ENCODE data around the gene ACSM2B.
"Not testable (repeated sequence)": the region's sequence is repeated elsewhere in the genome, so short reads cannot be mapped to it uniquely, and the experiment has no call there.

Gene ACSM2B, protein sequence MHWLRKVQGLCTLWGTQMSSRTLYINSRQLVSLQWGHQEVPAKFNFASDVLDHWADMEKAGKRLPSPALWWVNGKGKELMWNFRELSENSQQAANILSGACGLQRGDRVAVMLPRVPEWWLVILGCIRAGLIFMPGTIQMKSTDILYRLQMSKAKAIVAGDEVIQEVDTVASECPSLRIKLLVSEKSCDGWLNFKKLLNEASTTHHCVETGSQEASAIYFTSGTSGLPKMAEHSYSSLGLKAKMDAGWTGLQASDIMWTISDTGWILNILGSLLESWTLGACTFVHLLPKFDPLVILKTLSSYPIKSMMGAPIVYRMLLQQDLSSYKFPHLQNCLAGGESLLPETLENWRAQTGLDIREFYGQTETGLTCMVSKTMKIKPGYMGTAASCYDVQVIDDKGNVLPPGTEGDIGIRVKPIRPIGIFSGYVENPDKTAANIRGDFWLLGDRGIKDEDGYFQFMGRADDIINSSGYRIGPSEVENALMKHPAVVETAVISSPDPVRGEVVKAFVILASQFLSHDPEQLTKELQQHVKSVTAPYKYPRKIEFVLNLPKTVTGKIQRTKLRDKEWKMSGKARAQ

DNA sequence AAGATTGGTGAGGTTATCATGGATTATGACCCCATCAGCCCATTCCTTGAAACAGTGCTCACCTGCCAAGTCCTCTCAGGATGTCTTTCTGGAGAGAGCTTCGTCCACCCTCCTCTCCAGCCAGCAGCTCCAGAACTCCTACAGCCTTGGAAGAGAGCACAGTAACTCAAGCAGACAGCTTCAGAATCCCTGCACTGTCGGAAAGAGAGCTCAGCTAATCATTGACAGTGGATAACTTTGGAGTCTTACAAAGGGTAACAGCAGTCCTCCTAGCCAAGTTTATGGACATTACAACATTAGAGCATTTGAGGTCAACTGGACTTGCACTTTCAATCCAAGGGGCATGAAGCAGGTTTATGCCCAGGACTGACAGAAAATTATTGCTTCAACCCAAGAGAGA lies at the start of gene ACSM2B:
Gene ACSM2B (minus strand): TSS at position 223 of the 400 bp plus-strand sequence. CDS start 11,522 bp downstream, outside the sequence.
- H3K4me2 ChIP-seq (ENCODE audit: low read length); H3K27me3 ChIP-seq (ENCODE audit: low read depth, low read length); H4K20me1 ChIP-seq (ENCODE audit: insufficient read depth, low read length); H3K9me3 ChIP-seq (ENCODE audit: insufficient read depth, low read length); H3K27ac ChIP-seq (ENCODE audit: low read length); H2AFZ ChIP-seq (ENCODE audit: low read depth, low read length); H3K4me3 ChIP-seq (ENCODE audit: low read length); H3K4me1 ChIP-seq (ENCODE audit: low read length); H3K9ac ChIP-seq (ENCODE audit: low read length); H3K36me3 ChIP-seq (replicated peaks; ENCODE audit: low read depth, low read length); H3K79me2 ChIP-seq (ENCODE audit: low read length): not testable (repeated sequence)

DNA sequence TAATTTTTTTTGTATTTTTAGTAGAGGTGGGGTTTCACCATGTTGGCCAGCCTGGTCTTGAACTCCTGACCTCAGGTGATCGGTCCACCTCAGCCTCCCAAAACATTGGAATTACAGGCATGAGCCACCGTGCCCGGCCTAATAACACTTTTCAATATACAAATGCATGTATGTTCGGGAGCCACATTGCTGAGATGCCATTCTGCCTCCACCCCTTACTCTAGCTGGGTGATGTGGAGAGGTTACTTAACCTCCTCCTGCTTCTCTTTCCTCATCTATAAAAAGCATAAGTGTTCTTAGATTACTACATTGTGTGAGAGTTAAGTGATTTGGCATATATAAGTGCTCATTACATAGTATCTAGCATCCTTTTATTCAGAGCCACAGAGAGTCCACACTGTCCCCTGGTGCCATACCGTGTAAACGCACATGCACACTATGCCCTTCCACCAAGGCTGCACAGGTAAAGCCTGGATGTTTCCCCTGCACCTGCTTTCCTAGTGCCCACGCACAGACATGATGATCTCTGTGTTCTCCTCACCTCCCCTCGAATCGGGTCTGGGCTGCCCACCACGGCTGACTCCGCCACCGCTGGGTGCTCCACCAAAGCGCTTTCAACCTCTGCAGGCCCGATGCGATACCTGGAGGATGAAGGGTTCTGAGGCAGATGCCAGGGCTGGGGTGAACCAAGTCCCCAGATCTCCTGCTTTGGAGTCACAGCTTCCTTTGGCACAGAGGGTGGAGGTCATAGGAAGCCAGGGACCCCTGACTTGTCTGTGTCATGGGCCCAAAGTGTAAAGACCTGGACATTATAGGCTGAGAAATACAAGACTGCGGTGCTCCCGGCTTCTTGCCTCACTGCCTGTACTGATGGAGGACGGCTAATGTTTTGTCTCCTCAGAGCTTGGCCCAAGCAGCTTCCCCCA lies 49.0 kb upstream of the ACSM2B start:
- no peak overlapping the region for H3K4me3 ChIP-seq (ENCODE audit: low read length)
- no peak overlapping the region for H3K4me2 ChIP-seq (ENCODE audit: low read length)
- no peaks in the 10 kb centered on the region for H3K9me3 ChIP-seq (ENCODE audit: insufficient read depth, low read length)
- H2AFZ ChIP-seq (ENCODE audit: low read depth, low read length) = no peak overlapping the region
- no peaks in the 10 kb centered on the region for H3K36me3 ChIP-seq (replicated peaks; ENCODE audit: low read depth, low read length)
- no peaks in the 10 kb centered on the region for H3K27me3 ChIP-seq (ENCODE audit: low read depth, low read length)
- H3K79me2 ChIP-seq (ENCODE audit: low read length) = no peaks in the 10 kb centered on the region
- H3K27ac ChIP-seq (ENCODE audit: low read length) = no peak overlapping the region
- no peak overlapping the region for H3K9ac ChIP-seq (ENCODE audit: low read length)
- TF ChIP-seq, protein P1, sequence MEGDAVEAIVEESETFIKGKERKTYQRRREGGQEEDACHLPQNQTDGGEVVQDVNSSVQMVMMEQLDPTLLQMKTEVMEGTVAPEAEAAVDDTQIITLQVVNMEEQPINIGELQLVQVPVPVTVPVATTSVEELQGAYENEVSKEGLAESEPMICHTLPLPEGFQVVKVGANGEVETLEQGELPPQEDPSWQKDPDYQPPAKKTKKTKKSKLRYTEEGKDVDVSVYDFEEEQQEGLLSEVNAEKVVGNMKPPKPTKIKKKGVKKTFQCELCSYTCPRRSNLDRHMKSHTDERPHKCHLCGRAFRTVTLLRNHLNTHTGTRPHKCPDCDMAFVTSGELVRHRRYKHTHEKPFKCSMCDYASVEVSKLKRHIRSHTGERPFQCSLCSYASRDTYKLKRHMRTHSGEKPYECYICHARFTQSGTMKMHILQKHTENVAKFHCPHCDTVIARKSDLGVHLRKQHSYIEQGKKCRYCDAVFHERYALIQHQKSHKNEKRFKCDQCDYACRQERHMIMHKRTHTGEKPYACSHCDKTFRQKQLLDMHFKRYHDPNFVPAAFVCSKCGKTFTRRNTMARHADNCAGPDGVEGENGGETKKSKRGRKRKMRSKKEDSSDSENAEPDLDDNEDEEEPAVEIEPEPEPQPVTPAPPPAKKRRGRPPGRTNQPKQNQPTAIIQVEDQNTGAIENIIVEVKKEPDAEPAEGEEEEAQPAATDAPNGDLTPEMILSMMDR (IDR thresholded peaks at IDR 0.05; ENCODE audit: low read depth, low read length) = no peak
- no peak for TF ChIP-seq EZH2phosphoT487 (IDR thresholded peaks at IDR 0.05; ENCODE audit: low read depth)
- peaks cover 9% of the 10 kb centered on the region for H3K4me1 ChIP-seq (ENCODE audit: low read length)
- no peaks in the 10 kb centered on the region for H4K20me1 ChIP-seq (ENCODE audit: insufficient read depth, low read length)

DNA sequence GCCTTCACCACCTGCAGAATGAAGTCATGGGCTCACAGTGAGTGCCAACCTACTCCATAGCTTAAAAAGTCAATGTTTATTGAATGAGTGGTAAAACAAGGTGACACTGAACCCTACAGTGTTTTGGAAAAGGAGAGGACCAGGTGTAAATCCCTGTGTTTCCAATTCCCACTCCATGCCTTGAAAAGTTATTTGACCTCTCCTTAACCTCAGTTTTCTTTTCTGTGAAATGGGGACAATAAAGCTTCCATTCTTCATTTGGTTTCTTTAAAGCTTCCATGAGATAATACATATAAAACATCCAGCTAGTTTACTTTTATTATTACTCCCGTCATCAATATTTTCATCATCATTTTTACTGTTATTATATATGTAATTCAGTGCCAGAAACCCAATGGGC lies 48.0 kb upstream of the ACSM2B start:
- no peaks in the 10 kb centered on the region for H3K79me2 ChIP-seq (ENCODE audit: low read length)
- no peaks in the 10 kb centered on the region for H3K36me3 ChIP-seq (replicated peaks; ENCODE audit: low read depth, low read length)
- TF ChIP-seq EZH2phosphoT487 (IDR thresholded peaks at IDR 0.05; ENCODE audit: low read depth) = no peak
- TF ChIP-seq, protein P1 (IDR thresholded peaks at IDR 0.05; ENCODE audit: low read depth, low read length) = no peak
- peaks cover 9% of the 10 kb centered on the region for H3K4me1 ChIP-seq (ENCODE audit: low read length)
- no peak overlapping the region for H3K9ac ChIP-seq (ENCODE audit: low read length)
- H4K20me1 ChIP-seq (ENCODE audit: insufficient read depth, low read length) = no peaks in the 10 kb centered on the region
- no peak overlapping the region for H3K27ac ChIP-seq (ENCODE audit: low read length)
- H3K4me2 ChIP-seq (ENCODE audit: low read length) = no peak overlapping the region
- H2AFZ ChIP-seq (ENCODE audit: low read depth, low read length) = no peak overlapping the region
- H3K4me3 ChIP-seq (ENCODE audit: low read length) = no peak overlapping the region
- no peaks in the 10 kb centered on the region for H3K9me3 ChIP-seq (ENCODE audit: insufficient read depth, low read length)
- H3K27me3 ChIP-seq (ENCODE audit: low read depth, low read length) = no peaks in the 10 kb centered on the region

DNA sequence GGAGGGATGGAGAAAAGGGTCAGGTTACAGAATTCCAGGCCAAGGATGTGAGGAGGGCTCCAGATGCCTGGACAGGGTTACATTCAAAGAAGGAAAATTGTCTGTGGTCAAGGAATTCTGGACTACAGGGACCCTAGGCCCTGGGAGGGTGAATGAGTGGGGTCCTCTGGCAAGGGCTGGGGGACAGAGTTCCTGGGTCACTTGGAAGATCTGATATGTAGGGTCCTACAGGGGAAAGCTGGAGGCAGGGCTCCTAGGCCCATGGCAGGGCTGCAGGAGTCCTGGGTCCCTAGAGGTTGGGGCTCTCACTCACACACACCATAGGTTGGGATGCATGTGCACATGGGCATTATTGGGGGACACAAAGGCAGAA lies 46.3 kb upstream of the ACSM2B start:
- Histone ChIP-seq H3K4me1 (ENCODE audit: low read length) (no peaks in the 10 kb centered on the region), H3K27me3 (ENCODE audit: low read depth, low read length) (peaks cover 6% of the 10 kb centered on the region), H2AFZ (ENCODE audit: low read depth, low read length) (no peak overlapping the region), H3K4me2 (ENCODE audit: low read length) (no peak overlapping the region), H3K27ac (ENCODE audit: low read length) (no peak overlapping the region), H4K20me1 (ENCODE audit: insufficient read depth, low read length) (no peaks in the 10 kb centered on the region), H3K9ac (ENCODE audit: low read length) (no peak overlapping the region), H3K36me3 (replicated peaks; ENCODE audit: low read depth, low read length) (no peaks in the 10 kb centered on the region), H3K9me3 (ENCODE audit: insufficient read depth, low read length) (no peaks in the 10 kb centered on the region), H3K79me2 (ENCODE audit: low read length) (no peaks in the 10 kb centered on the region), H3K4me3 (ENCODE audit: low read length) (no peak overlapping the region)
- TF ChIP-seq, protein P1 (IDR thresholded peaks at IDR 0.05; ENCODE audit: low read depth, low read length) = no peak
- no peak for TF ChIP-seq EZH2phosphoT487 (IDR thresholded peaks at IDR 0.05; ENCODE audit: low read depth)
